SK-N-SH (cell line): Measurements from ENCODE around the gene GOT1. TPM values are rescaled to one million over a fixed set of nuclear protein-coding genes. Genes with fewer than 3 reads are reported as not detected.

Source experiments
- CTCF ChIA-PET: fragments of 300-600, 350-600 bp; formaldehyde crosslinking; extraction: SDS; loops from one replicate; lab custom pipeline; 2021; lab: Yijun Ruan, JAX
- POLR2A ChIA-PET: fragments of 350-600 bp; sonication (Branson Sonifier 250); formaldehyde crosslinking; extraction: SDS; loops from one replicate; lab custom pipeline; 2020; ENCODE audit warnings: antibody characterized with exemption, inconsistent platforms; lab: Yijun Ruan, JAX
- DNase-seq: peaks from one replicate; pipeline ENCODE4 v3.0.0; 2012
- H2AFZ ChIP-seq: fragments of 200-600 bp; sonication (generic); 2 replicates; pipeline ENCODE4 v1.8.1; 2016; ENCODE audit warnings: antibody characterized with exemption, mild to moderate bottlenecking, low read depth
- H3F3A ChIP-seq: fragments of 200-600 bp; sonication (generic); replicated peaks from 2 replicates; pipeline ENCODE3; 2016; ENCODE audit warnings: antibody characterized with exemption, mild to moderate bottlenecking; ENCODE audit not compliant: insufficient read depth
- H3K27ac ChIP-seq, 2 experiments: fragments of 200-500 bp in 1 of 2; fragments of 200-600 bp in 1 of 2; sonication (Bioruptor generic) in 1 of 2; sonication (generic), shearing (Covaris generic) in 1 of 2; 2 replicates each; pipeline versions ENCODE4 v1.5.1 to v1.6.1; 2014 to 2016; ENCODE audit warnings: low read depth in 2 of 2, inconsistent platforms in 1 of 2, low read length in 1 of 2, mild to moderate bottlenecking in 1 of 2, mixed read lengths in 1 of 2
- H3K27me3 ChIP-seq: fragments of 200-600 bp; sonication (generic), shearing (Covaris generic); 2 replicates; pipeline ENCODE4 v1.6.1; 2016; ENCODE audit warnings: mixed run types; ENCODE audit not compliant: insufficient read depth
- H3K36me3 ChIP-seq, 2 experiments: fragments of 200-500 bp in 1 of 2; fragments of 200-600 bp in 1 of 2; sonication (Bioruptor generic) in 1 of 2; sonication (generic) in 1 of 2; replicated peaks in 1 of 2; 2 replicates each; pipeline versions ENCODE3 to v1.5.1; 2014 to 2016; ENCODE audit warnings: low read length in 1 of 2, mild to moderate bottlenecking in 1 of 2; ENCODE audit not compliant: insufficient read depth in 2 of 2, control insufficient read depth in 1 of 2
- H3K4me1 ChIP-seq, 2 experiments: fragments of 200-500 bp in 1 of 2; fragments of 200-600 bp in 1 of 2; sonication (Bioruptor generic) in 1 of 2; sonication (generic), shearing (Covaris generic) in 1 of 2; 2 replicates each; pipeline versions ENCODE4 v1.5.1 to v1.6.1; 2014 to 2016; ENCODE audit warnings: low read depth in 1 of 2, low read length in 1 of 2, mixed run types in 1 of 2; ENCODE audit not compliant: insufficient read depth in 2 of 2, control insufficient read depth in 1 of 2
- H3K4me2 ChIP-seq: fragments of 200-600 bp; sonication (generic), shearing (Covaris generic); 2 replicates; pipeline ENCODE4 v1.6.1; 2017; ENCODE audit warnings: mixed run types
- H3K4me3 ChIP-seq, 2 experiments: fragments of 200-500 bp in 1 of 2; fragments of 200-600 bp in 1 of 2; sonication (Bioruptor generic) in 1 of 2; sonication (generic), shearing (Covaris generic) in 1 of 2; 2 replicates each; pipeline versions ENCODE4 v1.5.1 to v1.8.1; 2014 to 2016; ENCODE audit warnings: low read depth in 2 of 2, inconsistent platforms in 1 of 2, low read length in 1 of 2, mild to moderate bottlenecking in 1 of 2, mixed read lengths in 1 of 2, moderate library complexity in 1 of 2
- H3K79me2 ChIP-seq: fragments of 200-600 bp; sonication (generic); 2 replicates; pipeline ENCODE4 v1.8.1; 2017; ENCODE audit warnings: mild to moderate bottlenecking; ENCODE audit not compliant: insufficient read depth
- H3K9ac ChIP-seq: fragments of 200-600 bp; sonication (generic); 2 replicates; pipeline ENCODE4 v1.6.1; 2017; ENCODE audit warnings: mixed run types
- H3K9me2 ChIP-seq: fragments of 200-600 bp; sonication (generic); 2 replicates; pipeline ENCODE4 v1.6.1; 2017; ENCODE audit warnings: mixed run types
- H3K9me3 ChIP-seq: fragments of 200-600 bp; sonication (generic); 2 replicates; pipeline ENCODE4 v1.6.1; 2017; ENCODE audit warnings: mixed run types, mild to moderate bottlenecking, moderate library complexity
- H4K20me1 ChIP-seq: fragments of 200-600 bp; sonication (generic); 2 replicates; pipeline ENCODE4 v1.6.1; 2017; ENCODE audit warnings: mild to moderate bottlenecking, mixed run types; ENCODE audit not compliant: insufficient read depth
- EZH2phosphoT487 ChIP-seq: fragments of 200-600 bp; sonication (generic); IDR thresholded peaks from 2 replicates; pipeline ENCODE4 v1.6.1; 2017; ENCODE audit warnings: low read depth, mixed run types, mild to moderate bottlenecking, antibody characterized with exemption, moderate library complexity, borderline replicate concordance
- FOSL2 ChIP-seq: IDR thresholded peaks from 2 replicates; pipeline ENCODE4 v1.4.0; 2012; ENCODE audit warnings: low read depth, mild to moderate bottlenecking, moderate library complexity, borderline replicate concordance
- FOXJ3 ChIP-seq: sonication (generic); formaldehyde crosslinking; IDR thresholded peaks from 2 replicates; pipeline ENCODE4 v1.5.1; 2020; ENCODE audit warnings: mild to moderate bottlenecking, missing genetic modification reagents
- FOXM1 ChIP-seq: IDR thresholded peaks from 2 replicates; pipeline ENCODE4 v1.4.0; 2012; ENCODE audit warnings: low read depth, mild to moderate bottlenecking
- MXI1 ChIP-seq: IDR thresholded peaks from 2 replicates; pipeline ENCODE4 v1.6.1; 2012; ENCODE audit warnings: mild to moderate bottlenecking, low read depth, low read length, improper control_type of control experiment
- RCOR1 ChIP-seq: fragments of 150-350 bp; IDR thresholded peaks from 2 replicates; pipeline ENCODE4 v1.6.1; 2017; ENCODE audit warnings: antibody characterized with exemption, low read length
- RFX5 ChIP-seq: IDR thresholded peaks from 2 replicates; pipeline ENCODE4 v1.6.1; 2012; ENCODE audit warnings: mild to moderate bottlenecking, improper control_type of control experiment, low read length
- RXRA ChIP-seq: IDR thresholded peaks from 2 replicates; pipeline ENCODE4 v1.4.0; 2012; ENCODE audit warnings: low read depth, mild to moderate bottlenecking, borderline replicate concordance
- TAF1 ChIP-seq: IDR thresholded peaks from 2 replicates; pipeline ENCODE4 v1.6.1; 2012; ENCODE audit warnings: low read depth, mild to moderate bottlenecking, low read length, moderate library complexity, borderline replicate concordance
- TEAD4 ChIP-seq: IDR thresholded peaks from 2 replicates; pipeline ENCODE4 v1.4.0; 2012; ENCODE audit warnings: mild to moderate bottlenecking, borderline replicate concordance; ENCODE audit not compliant: insufficient read depth
- YY1 ChIP-seq: IDR thresholded peaks from 2 replicates; pipeline ENCODE4 v1.4.0; 2012; ENCODE audit warnings: low read depth, mild to moderate bottlenecking
- WGBS: methylation state at CpG from one replicate; pipeline ENCODE4 v1.1.6; 2017; ENCODE audit warnings: low lambda C conversion rate; 5-methylcytosine and 5-hydroxymethylcytosine counted together
- polyA plus RNA-seq, 3 experiments: library from polyadenylated mRNA; depleted of rRNA; stranded (reverse); fragments of >200 nt; gene quantifications; 2 replicates each; pipeline ENCODE4 v1.2.3, GENCODE V29; 2012
- TF ChIP-seq, protein P1 (sequence below): IDR thresholded peaks from 2 replicates; pipeline ENCODE4 v1.4.0; 2012; ENCODE audit warnings: low read depth, borderline replicate concordance
- TF ChIP-seq, protein P2 (sequence below): IDR thresholded peaks from 2 replicates; pipeline ENCODE4 v1.4.0; 2012; ENCODE audit warnings: low read depth
- TF ChIP-seq, protein P3 (sequence below): fragments of 150-350 bp; IDR thresholded peaks from 2 replicates; pipeline ENCODE4 v1.6.1; 2017; ENCODE audit warnings: antibody characterized with exemption, low read length, low read depth, borderline replicate concordance
- TF ChIP-seq, protein P4 (sequence below): IDR thresholded peaks from 2 replicates; pipeline ENCODE4 v1.4.0; 2012; ENCODE audit warnings: low read depth, borderline replicate concordance

GOT1 gene
- polyA plus RNA-seq, 1 of the 3 experiments (the other 2 are of a cell fraction) = 9.8 TPM

DNA sequence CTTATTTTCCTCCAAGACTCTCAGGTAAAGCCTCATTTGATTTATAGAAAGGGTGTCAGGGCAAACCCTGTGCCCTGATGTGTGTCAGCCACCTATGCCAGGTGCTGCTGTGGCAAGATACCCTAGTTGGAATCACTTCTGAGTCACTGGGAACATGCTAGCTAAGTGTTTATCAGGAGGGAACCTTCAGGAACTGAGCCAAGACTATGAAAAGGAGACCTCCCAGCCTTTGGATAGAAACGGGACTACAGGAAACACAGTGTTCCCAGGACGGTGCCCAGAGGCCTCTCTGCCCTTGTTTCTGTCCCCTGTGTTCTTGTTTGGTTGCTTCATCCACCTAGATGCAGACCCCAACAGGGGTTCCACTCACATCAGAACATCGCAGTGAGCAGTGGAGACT is 72.7 kb downstream of the GOT1 start:
- WGBS = 39% methylated on average over 2 of the region's 3 CpGs
- no peaks in the 10 kb centered on the region for H3K79me2 ChIP-seq
- CTCF ChIA-PET = no interaction called here
- H3K9me3 ChIP-seq = no peaks in the 10 kb centered on the region
- H3K4me3 ChIP-seq = no peak overlapping the region
- POLR2A ChIA-PET = no interaction called here
- no peaks in the 10 kb centered on the region for H3K9me2 ChIP-seq
- no peak for TF ChIP-seq RFX5
- no peak overlapping the region for H3K27ac ChIP-seq
- H3K9ac ChIP-seq = no peak overlapping the region
- H3K27me3 ChIP-seq = peaks cover 15% of the 10 kb centered on the region; the same call in 1 of the 2 replicates
- H2AFZ ChIP-seq = no peak overlapping the region
- no peak for DNase-seq
- H4K20me1 ChIP-seq = no peaks in the 10 kb centered on the region
- no peaks in the 10 kb centered on the region for H3K36me3 ChIP-seq
- no peak overlapping the region for H3K4me2 ChIP-seq
- no peaks in the 10 kb centered on the region for H3F3A ChIP-seq
- no peaks in the 10 kb centered on the region for H3K4me1 ChIP-seq

DNA sequence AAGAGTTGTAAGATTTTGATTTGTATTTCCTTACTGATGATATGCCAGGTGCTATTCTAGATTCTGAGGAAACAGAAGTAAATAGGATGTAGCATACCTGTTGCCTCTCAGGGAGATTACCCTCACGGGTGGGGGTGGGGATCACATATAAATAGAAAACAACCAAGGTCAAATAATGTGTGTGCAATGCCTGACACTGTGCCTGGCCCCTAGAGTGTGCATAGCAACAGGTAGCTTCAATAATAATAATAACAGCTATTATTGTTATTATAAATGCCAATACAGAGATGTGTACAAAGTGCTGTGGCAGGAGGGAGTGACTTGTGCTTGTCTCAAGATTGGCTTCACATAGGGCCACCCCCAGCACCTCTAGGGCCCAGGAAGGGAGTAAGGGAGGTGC is 77.2 kb downstream of the GOT1 start:
- H3K27ac ChIP-seq = no peak overlapping the region
- H3F3A ChIP-seq = no peaks in the 10 kb centered on the region
- ChIA-PET CTCF (no interaction called here), POLR2A (no interaction called here)
- H3K36me3 ChIP-seq = no peaks in the 10 kb centered on the region
- H3K4me1 ChIP-seq = no peaks in the 10 kb centered on the region
- no peak overlapping the region for H3K9ac ChIP-seq
- no peak overlapping the region for H3K4me3 ChIP-seq
- H3K79me2 ChIP-seq = no peaks in the 10 kb centered on the region
- H3K9me3 ChIP-seq = no peaks in the 10 kb centered on the region
- H3K4me2 ChIP-seq = no peak overlapping the region
- H3K27me3 ChIP-seq = peaks cover 7% of the 10 kb centered on the region; the same call in 1 of the 2 replicates
- DNase-seq = no peak
- H3K9me2 ChIP-seq = no peaks in the 10 kb centered on the region
- H4K20me1 ChIP-seq = no peaks in the 10 kb centered on the region
- WGBS = 5% methylated on average over 1 of the region's 1 CpG
- TF ChIP-seq RCOR1 (no peak), FOXJ3 (CRISPR knock-in tag) (no peak), FOXM1 (no peak), RFX5 (no peak), YY1 (no peak)
- TF ChIP-seq, protein P1, sequence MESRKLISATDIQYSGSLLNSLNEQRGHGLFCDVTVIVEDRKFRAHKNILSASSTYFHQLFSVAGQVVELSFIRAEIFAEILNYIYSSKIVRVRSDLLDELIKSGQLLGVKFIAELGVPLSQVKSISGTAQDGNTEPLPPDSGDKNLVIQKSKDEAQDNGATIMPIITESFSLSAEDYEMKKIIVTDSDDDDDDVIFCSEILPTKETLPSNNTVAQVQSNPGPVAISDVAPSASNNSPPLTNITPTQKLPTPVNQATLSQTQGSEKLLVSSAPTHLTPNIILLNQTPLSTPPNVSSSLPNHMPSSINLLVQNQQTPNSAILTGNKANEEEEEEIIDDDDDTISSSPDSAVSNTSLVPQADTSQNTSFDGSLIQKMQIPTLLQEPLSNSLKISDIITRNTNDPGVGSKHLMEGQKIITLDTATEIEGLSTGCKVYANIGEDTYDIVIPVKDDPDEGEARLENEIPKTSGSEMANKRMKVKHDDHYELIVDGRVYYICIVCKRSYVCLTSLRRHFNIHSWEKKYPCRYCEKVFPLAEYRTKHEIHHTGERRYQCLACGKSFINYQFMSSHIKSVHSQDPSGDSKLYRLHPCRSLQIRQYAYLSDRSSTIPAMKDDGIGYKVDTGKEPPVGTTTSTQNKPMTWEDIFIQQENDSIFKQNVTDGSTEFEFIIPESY = no peak
- TF ChIP-seq, protein P2, sequence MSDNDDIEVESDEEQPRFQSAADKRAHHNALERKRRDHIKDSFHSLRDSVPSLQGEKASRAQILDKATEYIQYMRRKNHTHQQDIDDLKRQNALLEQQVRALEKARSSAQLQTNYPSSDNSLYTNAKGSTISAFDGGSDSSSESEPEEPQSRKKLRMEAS = no peak
- H2AFZ ChIP-seq = no peak overlapping the region

DNA sequence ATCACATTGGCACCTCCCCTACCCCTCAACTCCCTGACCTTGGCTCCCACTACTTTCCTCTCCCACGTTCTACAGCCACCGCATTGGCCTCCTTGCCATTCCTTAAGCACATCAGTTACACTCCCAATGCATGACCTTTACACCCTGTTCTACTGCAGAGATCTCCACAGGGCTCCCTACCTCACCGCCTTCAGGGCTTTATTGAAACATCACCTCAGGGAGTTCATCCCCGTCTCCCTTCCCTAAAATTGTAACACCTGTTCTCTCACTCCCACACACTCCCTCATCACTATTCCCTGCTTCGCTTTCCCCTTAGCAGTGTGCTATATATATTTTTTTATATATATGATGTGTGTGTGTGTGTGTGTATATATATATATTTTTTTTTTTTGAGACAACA is 82.8 kb downstream of the GOT1 start:
- POLR2A ChIA-PET = no interaction called here

More for the DNA sequence above, 82.8 kb downstream of the GOT1 start:
- no peak overlapping the region for H3K4me3 ChIP-seq
- H3K79me2 ChIP-seq = no peaks in the 10 kb centered on the region
- no peaks in the 10 kb centered on the region for H3K9me3 ChIP-seq
- H3K27ac ChIP-seq = no peak overlapping the region
- no peaks in the 10 kb centered on the region for H3K9me2 ChIP-seq
- TF ChIP-seq, protein P2 = no peak
- TF ChIP-seq TEAD4 (no peak), EZH2phosphoT487 (no peak), RXRA (no peak), TAF1 (no peak), MXI1 (no peak), FOSL2 (no peak)
- TF ChIP-seq, protein P3, sequence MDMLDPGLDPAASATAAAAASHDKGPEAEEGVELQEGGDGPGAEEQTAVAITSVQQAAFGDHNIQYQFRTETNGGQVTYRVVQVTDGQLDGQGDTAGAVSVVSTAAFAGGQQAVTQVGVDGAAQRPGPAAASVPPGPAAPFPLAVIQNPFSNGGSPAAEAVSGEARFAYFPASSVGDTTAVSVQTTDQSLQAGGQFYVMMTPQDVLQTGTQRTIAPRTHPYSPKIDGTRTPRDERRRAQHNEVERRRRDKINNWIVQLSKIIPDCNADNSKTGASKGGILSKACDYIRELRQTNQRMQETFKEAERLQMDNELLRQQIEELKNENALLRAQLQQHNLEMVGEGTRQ = no peak
- TF ChIP-seq, protein P4, sequence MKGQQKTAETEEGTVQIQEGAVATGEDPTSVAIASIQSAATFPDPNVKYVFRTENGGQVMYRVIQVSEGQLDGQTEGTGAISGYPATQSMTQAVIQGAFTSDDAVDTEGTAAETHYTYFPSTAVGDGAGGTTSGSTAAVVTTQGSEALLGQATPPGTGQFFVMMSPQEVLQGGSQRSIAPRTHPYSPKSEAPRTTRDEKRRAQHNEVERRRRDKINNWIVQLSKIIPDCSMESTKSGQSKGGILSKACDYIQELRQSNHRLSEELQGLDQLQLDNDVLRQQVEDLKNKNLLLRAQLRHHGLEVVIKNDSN = no peak
- CTCF ChIA-PET = no interaction called here
- H2AFZ ChIP-seq = no peak overlapping the region
- H3K4me2 ChIP-seq = no peak overlapping the region
- H3K4me1 ChIP-seq = no peaks in the 10 kb centered on the region; a peak in 1 of 4 replicates
- WGBS = 69% methylated on average over 5 of the region's 5 CpGs
- H3K27me3 ChIP-seq = no peaks in the 10 kb centered on the region
- no peaks in the 10 kb centered on the region for H4K20me1 ChIP-seq
- no peaks in the 10 kb centered on the region for H3F3A ChIP-seq
- DNase-seq = no peak
- H3K36me3 ChIP-seq = no peaks in the 10 kb centered on the region
- H3K9ac ChIP-seq = no peak overlapping the region
